Thyroid gland (tissue), 4 donors: ENCODE data around the gene LRRC4C. TPM values are rescaled to one million over a fixed set of nuclear protein-coding genes. Genes with fewer than 3 reads are reported as not detected.

Source experiments
- DNase-seq, 2 donors: peaks; one replicate each; pipeline ENCODE4 v3.0.0-alpha.2; 2019
- H3K27ac ChIP-seq, 3 donors: fragments of 200-600 bp; sonication (generic); 1 replicate in 2 of 3; 2 replicates in 1 of 3; pipeline ENCODE4 v1.5.1; 2016 to 2019; ENCODE audit warnings: mild to moderate bottlenecking in 1 of 3, moderate library complexity in 1 of 3
- H3K27me3 ChIP-seq: fragments of 200-600 bp; sonication (generic); one replicate; pipeline ENCODE4 v1.5.1; 2019
- H3K36me3 ChIP-seq, 2 donors: fragments of 200-600 bp; sonication (generic); one replicate each; pipeline ENCODE4 v1.5.1; 2016 to 2019
- H3K4me1 ChIP-seq, 2 donors: fragments of 200-600 bp; sonication (generic); one replicate each; pipeline ENCODE4 v1.5.1; 2017 to 2019
- H3K4me3 ChIP-seq, 3 donors: fragments of 200-600 bp; sonication (generic); replicated peaks in 1 of 3; 1 replicate in 2 of 3; 2 replicates in 1 of 3; pipeline ENCODE4 v1.5.1; 2016; ENCODE audit warnings: mild to moderate bottlenecking in 1 of 3
- H3K9me3 ChIP-seq: fragments of 200-600 bp; sonication (generic); one replicate; pipeline ENCODE4 v1.5.1; 2017
- CTCF ChIP-seq, 6 experiments: fragments of 200-600 bp in 3 of 6; fragments of 450-650 bp in 3 of 6; sonication (generic) in 3 of 6; IDR thresholded peaks; one replicate each; pipeline ENCODE4 v1.5.1; 2016 to 2019; ENCODE audit warnings: antibody characterized with exemption in 6 of 6, mild to moderate bottlenecking in 2 of 6, inconsistent platforms in 1 of 6, moderate library complexity in 1 of 6
- POLR2A ChIP-seq, 2 donors: fragments of 450-650 bp; IDR thresholded peaks; one replicate each; pipeline ENCODE4 v1.6.1; 2017; ENCODE audit warnings: antibody characterized with exemption in 2 of 2, mild to moderate bottlenecking in 2 of 2, moderate library complexity in 1 of 2
- WGBS, 2 donors: methylation state at CpG; one replicate each; pipeline ENCODE4 v1.1.5; 2017; 5-methylcytosine and 5-hydroxymethylcytosine counted together
- intact Hi-C: fragments of 100-400 bp; cut with DNase I; formaldehyde crosslinking; loops from one replicate; pipeline ENCODE4 v1.15.1; 2023
- total RNA-seq, 4 donors: library from RNA; depleted of rRNA; stranded (reverse); fragments of >200 nt; gene quantifications; one replicate each; pipeline ENCODE4 v1.2.3, GENCODE V29; 2016

LRRC4C gene
- total RNA-seq, 4 donors from 2014 or later, result 4.6 to 13.9 (median 7.8) TPM

DNA sequence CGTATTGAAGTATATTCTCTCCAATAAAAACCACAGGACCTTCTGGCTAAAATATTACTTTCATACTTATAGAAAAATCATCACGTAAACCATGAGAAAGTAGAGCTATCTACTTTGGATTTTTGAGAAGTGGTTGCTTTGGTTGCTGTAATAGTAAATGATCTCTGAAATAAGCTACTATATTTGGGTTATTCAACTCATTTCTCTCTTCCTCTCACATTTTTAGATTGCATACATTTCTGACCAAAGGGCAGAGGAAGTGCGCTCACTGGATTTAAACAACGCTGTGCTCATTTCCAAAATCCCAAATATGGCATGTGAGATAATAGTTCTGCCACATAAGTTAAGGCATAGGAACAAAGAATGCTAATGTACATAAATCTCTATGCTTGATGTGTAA is 357.0 kb downstream of the LRRC4C start:
- intact Hi-C loops, result no loop called here
- 88 to 92% methylated on average over 4 of the region's 4 CpGs for WGBS, 2 donors
- H3K36me3 ChIP-seq, result no peaks in the 10 kb centered on the region
- H3K27me3 ChIP-seq, result no peaks in the 10 kb centered on the region
- H3K27ac ChIP-seq, result no peak overlapping the region
- no peaks in the 10 kb centered on the region for H3K4me1 ChIP-seq
- DNase-seq, result no peak
- H3K4me3 ChIP-seq, result no peak overlapping the region
- no peaks in the 10 kb centered on the region for H3K9me3 ChIP-seq
- TF ChIP-seq CTCF (IDR thresholded peaks at IDR 0.05) (no peak), POLR2A (IDR thresholded peaks at IDR 0.05) (no peak)

DNA sequence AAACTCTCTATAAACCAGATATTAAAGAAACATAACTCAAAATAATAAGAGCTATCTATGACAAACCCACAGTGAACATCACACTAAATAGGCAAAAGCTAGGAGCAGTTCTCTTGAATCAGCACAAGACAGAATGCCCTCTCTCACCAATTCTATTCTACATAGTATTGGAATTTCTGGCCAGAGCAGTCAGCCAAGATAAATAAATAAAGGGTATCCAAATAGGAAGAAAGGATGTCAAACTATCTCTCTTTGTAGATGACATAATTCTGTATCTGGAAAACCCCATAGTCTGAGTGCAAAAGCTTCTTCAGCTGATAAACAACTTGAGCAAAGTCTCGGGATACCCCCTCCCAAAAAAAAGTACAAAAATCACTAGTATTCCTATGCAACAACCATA is 359.8 kb downstream of the LRRC4C start:
- Histone ChIP-seq H3K9me3 (no peaks in the 10 kb centered on the region), H3K4me3 (no peak overlapping the region), H3K36me3 (no peaks in the 10 kb centered on the region), H3K4me1 (no peaks in the 10 kb centered on the region), H3K27me3 (no peaks in the 10 kb centered on the region), H3K27ac (no peak overlapping the region)
- intact Hi-C loops, result no loop called here
- WGBS, 2 donors, result 70 to 80% methylated on average over 1 of the region's 1 CpG
- TF ChIP-seq POLR2A (IDR thresholded peaks at IDR 0.05) (no peak), CTCF (IDR thresholded peaks at IDR 0.05) (no peak)
- DNase-seq, result no peak

- DNase-seq, result no peak
- H3K4me3 ChIP-seq, result no peak overlapping the region
- H3K27me3 ChIP-seq, result no peaks in the 10 kb centered on the region
- H3K4me1 ChIP-seq, result no peaks in the 10 kb centered on the region
- 71 to 72% methylated on average over 1 of the region's 1 CpG for WGBS, 2 donors
- TF ChIP-seq CTCF (IDR thresholded peaks at IDR 0.05) (no peak), POLR2A (IDR thresholded peaks at IDR 0.05) (no peak)
- no peak overlapping the region for H3K27ac ChIP-seq
- intact Hi-C loops, result no loop called here
- H3K36me3 ChIP-seq, result no peaks in the 10 kb centered on the region
- no peaks in the 10 kb centered on the region for H3K9me3 ChIP-seq
These were observed 374.3 kb downstream of the LRRC4C start for GRCh38 chr11:41085123-41085522.

DNA sequence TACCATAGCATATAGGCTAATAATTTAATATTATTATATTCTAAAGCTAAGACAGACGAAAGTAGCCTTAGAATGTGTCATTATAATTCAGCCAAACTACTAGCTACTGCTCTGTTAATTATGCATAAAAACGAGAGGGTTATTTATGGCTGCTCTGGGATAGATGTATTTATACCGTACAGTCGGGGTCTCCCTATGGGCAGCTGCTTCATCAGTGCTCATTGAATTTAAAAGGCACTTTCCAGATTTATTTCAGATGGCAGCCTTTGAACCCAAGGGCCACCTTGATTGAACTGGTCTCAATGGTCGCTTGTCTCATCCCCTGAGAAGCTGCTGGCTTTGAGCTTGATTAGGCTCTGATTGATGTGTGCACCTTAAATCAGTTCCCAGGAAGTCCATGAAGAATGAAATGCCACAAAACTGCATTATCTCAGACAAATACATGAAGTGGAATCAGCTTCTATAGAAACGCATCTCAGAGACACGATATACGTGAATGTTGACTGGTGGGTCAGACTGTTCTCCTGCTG is 377.6 kb downstream of the LRRC4C start:
- no peak for DNase-seq
- H3K27me3 ChIP-seq, result no peaks in the 10 kb centered on the region
- no peaks in the 10 kb centered on the region for H3K36me3 ChIP-seq
- intact Hi-C loops, result no loop called here
- 87 to 94% methylated on average over 8 of the region's 8 CpGs for WGBS, 2 donors
- H3K27ac ChIP-seq, result no peak overlapping the region
- no peaks in the 10 kb centered on the region for H3K4me1 ChIP-seq
- no peaks in the 10 kb centered on the region for H3K9me3 ChIP-seq
- no peak for TF ChIP-seq CTCF (IDR thresholded peaks at IDR 0.05)
- no peak for TF ChIP-seq POLR2A (IDR thresholded peaks at IDR 0.05)
- no peak overlapping the region for H3K4me3 ChIP-seq

DNA sequence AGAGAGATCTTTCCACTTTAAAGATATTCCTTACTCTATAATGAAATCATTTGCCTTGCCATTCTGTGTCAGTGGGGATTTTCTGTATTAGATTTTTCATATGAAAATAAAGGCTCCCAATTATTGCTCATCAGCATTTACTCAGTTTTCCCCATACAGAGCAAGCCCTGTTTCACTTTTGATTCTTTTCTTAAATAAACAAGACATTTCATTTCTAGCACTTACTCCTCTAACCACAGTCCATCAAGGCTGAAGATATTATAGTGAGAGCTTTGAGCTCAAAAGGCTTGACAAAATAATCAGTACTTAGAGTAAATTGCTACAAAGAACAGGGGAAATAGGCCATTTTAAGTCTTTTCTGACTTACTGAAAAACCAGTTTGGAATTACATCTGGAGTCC is 385.1 kb downstream of the LRRC4C start:
- H3K27me3 ChIP-seq, result no peaks in the 10 kb centered on the region
- DNase-seq, result no peak
- no peak overlapping the region for H3K4me3 ChIP-seq
- no peaks in the 10 kb centered on the region for H3K9me3 ChIP-seq
- H3K4me1 ChIP-seq, result no peaks in the 10 kb centered on the region
- H3K36me3 ChIP-seq, result no peaks in the 10 kb centered on the region
- TF ChIP-seq POLR2A (IDR thresholded peaks at IDR 0.05) (no peak), CTCF (IDR thresholded peaks at IDR 0.05) (no peak)
- intact Hi-C loops, result no loop called here
- no peak overlapping the region for H3K27ac ChIP-seq
